ENCODE data around the gene CBX5. TPM values are rescaled to one million over a fixed set of nuclear protein-coding genes. Genes with fewer than 3 reads are reported as not detected.
"Not testable (repeated sequence)": the region's sequence is repeated elsewhere in the genome, so short reads cannot be mapped to it uniquely, and the experiment has no call there.

Gene CBX5
- total RNA-seq, 2 experiments from 2014 or later: 169 to 173 TPM

GRCh38 chr12:54287261-54288157, 7.6 kb upstream of the CBX5 start:
- Mint-ChIP-seq H3K36me3 (ENCODE audit: low read depth) (no peaks in the 10 kb centered on the region), H3K27ac (no peak overlapping the region)
- intact Hi-C loops (cut with micrococcal nuclease): no loop called here

GRCh38 chr12:54286042-54287030, 6.4 kb upstream of the CBX5 start:
- no peaks in the 10 kb centered on the region for H3K27me3 Mint-ChIP-seq (ENCODE audit: low read depth)
- H3K4me1 Mint-ChIP-seq (ENCODE audit: low read depth): peaks cover 37% of the 10 kb centered on the region
- intact Hi-C loops (cut with micrococcal nuclease): no loop called here
- no peaks in the 10 kb centered on the region for H3K36me3 Mint-ChIP-seq (ENCODE audit: low read depth)
- H3K4me3 Mint-ChIP-seq: peak overlapping the region; percentile 12
- no peaks in the 10 kb centered on the region for H3K9me3 Mint-ChIP-seq
- CTCF ChIA-PET: interaction anchor here (0.7 to 1.6 kb wide), 8 partner anchors 13 to 94 kb away, joined by 3 to 6 read pairs (median 4); no protein-coding TSS in a partner anchor
- DNase-seq: no peak
- H3K27ac Mint-ChIP-seq: peak overlapping the region; percentile 31

More at GRCh38 chr12:54287261-54288157, 7.6 kb upstream of the CBX5 start:
- H3K9me3 Mint-ChIP-seq: no peaks in the 10 kb centered on the region
- DNase-seq: no peak
- peaks cover 35% of the 10 kb centered on the region for H3K4me1 Mint-ChIP-seq (ENCODE audit: low read depth)
- no peak overlapping the region for H3K4me3 Mint-ChIP-seq
- no peaks in the 10 kb centered on the region for H3K27me3 Mint-ChIP-seq (ENCODE audit: low read depth)
- CTCF ChIA-PET: interaction anchor here (0.8 to 1.6 kb wide), 5 partner anchors 12 to 92 kb away, joined by 3 to 6 read pairs (median 4); no protein-coding TSS in a partner anchor

GRCh38 chr12:54285150-54286041, 5.5 kb upstream of the CBX5 start:
- H3K36me3 Mint-ChIP-seq (ENCODE audit: low read depth): no peaks in the 10 kb centered on the region
- no peaks in the 10 kb centered on the region for H3K27me3 Mint-ChIP-seq (ENCODE audit: low read depth)
- CTCF ChIA-PET: interaction anchor here (0.7 to 2.0 kb wide), 9 partner anchors 9 to 94 kb away, joined by 3 to 10 read pairs (median 5); no protein-coding TSS in a partner anchor
- no peaks in the 10 kb centered on the region for H3K9me3 Mint-ChIP-seq
- intact Hi-C loops (cut with micrococcal nuclease): no loop called here
- H3K4me3 Mint-ChIP-seq: peak overlapping the region; percentile 50
- peak overlapping the region; percentile 31 for H3K27ac Mint-ChIP-seq
- DNase-seq: no peak
- peaks cover 37% of the 10 kb centered on the region for H3K4me1 Mint-ChIP-seq (ENCODE audit: low read depth)

- not testable (repeated sequence) for H3K36me3 Mint-ChIP-seq (ENCODE audit: low read depth); DNase-seq; H3K9me3 Mint-ChIP-seq; H3K4me3 Mint-ChIP-seq; H3K27me3 Mint-ChIP-seq (ENCODE audit: low read depth)
- Mint-ChIP-seq H3K4me1 (ENCODE audit: low read depth) (peaks cover 37% of the 10 kb centered on the region), H3K27ac (peak overlapping the region; percentile 57)
- intact Hi-C loops (cut with micrococcal nuclease): loop anchor here (5.0 kb wide), 3 partner anchors 202 to 1077 kb away; partner anchors contain the start of genes HOXC10 and ITGB7
- CTCF ChIA-PET: interaction anchor here (1.0 to 2.0 kb wide), 5 partner anchors 10 to 72 kb away, joined by 3 to 10 read pairs (median 5); no protein-coding TSS in a partner anchor
Measured at GRCh38 chr12:54284070-54284780, 4.3 kb upstream of the CBX5 start.

GRCh38 chr12:54282949-54283593, 3.1 kb upstream of the CBX5 start:
- H3K4me3 Mint-ChIP-seq: no peak overlapping the region
- peak overlapping the region; percentile 57 for H3K27ac Mint-ChIP-seq
- no peaks in the 10 kb centered on the region for H3K27me3 Mint-ChIP-seq (ENCODE audit: low read depth)
- DNase-seq: peak; percentile 51
- no peaks in the 10 kb centered on the region for H3K36me3 Mint-ChIP-seq (ENCODE audit: low read depth)
- intact Hi-C loops (cut with micrococcal nuclease): loop anchor here (5.0 kb wide), 3 partner anchors 201 to 1076 kb away; partner anchors contain the start of genes HOXC10 and ITGB7
- H3K9me3 Mint-ChIP-seq: no peaks in the 10 kb centered on the region
- CTCF ChIA-PET: interaction anchor here (1.8 to 2.0 kb wide), 3 partner anchors 11 to 67 kb away, joined by 3 to 10 read pairs (median 5); no protein-coding TSS in a partner anchor
- H3K4me1 Mint-ChIP-seq (ENCODE audit: low read depth): peaks cover 41% of the 10 kb centered on the region

- not testable (repeated sequence) for H3K4me3 Mint-ChIP-seq; H3K36me3 Mint-ChIP-seq (ENCODE audit: low read depth); H3K27me3 Mint-ChIP-seq (ENCODE audit: low read depth); H3K27ac Mint-ChIP-seq; H3K9me3 Mint-ChIP-seq; DNase-seq
- intact Hi-C loops (cut with micrococcal nuclease): loop anchor here (2.0 to 5.0 kb wide), 5 partner anchors 67 to 1074 kb away; partner anchors contain the start of genes HOXC10, ITGB7 and PCBP2
- H3K4me1 Mint-ChIP-seq (ENCODE audit: low read depth): peaks cover 53% of the 10 kb centered on the region
- CTCF ChIA-PET: interaction anchor here (0.8 to 1.0 kb wide), 4 partner anchors 9 to 71 kb away, joined by 3 to 4 read pairs (median 3); no protein-coding TSS in a partner anchor
Measured at GRCh38 chr12:54281694-54282093, 1.8 kb upstream of the CBX5 start.

- CTCF ChIA-PET: interaction anchor here (0.8 to 1.0 kb wide), 4 partner anchors 9 to 72 kb away, joined by 3 to 4 read pairs (median 3); no protein-coding TSS in a partner anchor
- not testable (repeated sequence) for H3K27ac Mint-ChIP-seq; DNase-seq; H3K9me3 Mint-ChIP-seq; H3K4me3 Mint-ChIP-seq; H3K36me3 Mint-ChIP-seq (ENCODE audit: low read depth); H3K27me3 Mint-ChIP-seq (ENCODE audit: low read depth)
- intact Hi-C loops (cut with micrococcal nuclease): loop anchor here (2.0 to 5.0 kb wide), 5 partner anchors 66 to 1074 kb away; partner anchors contain the start of genes HOXC10, ITGB7 and PCBP2
- H3K4me1 Mint-ChIP-seq (ENCODE audit: low read depth): peaks cover 54% of the 10 kb centered on the region
Measured at GRCh38 chr12:54281261-54281638, 1.3 kb upstream of the CBX5 start.

GRCh38 chr12:54280468-54281260, 742 bp upstream of the CBX5 start, which contains the start of gene HNRNPA1:
Gene HNRNPA1 (plus strand): TSS chr12:54280726. CDS start chr12:54280808, 82 bp downstream.
- intact Hi-C loops (cut with micrococcal nuclease): loop anchor here (1.0 to 5.0 kb wide), 12 partner anchors 39 to 1073 kb away; partner anchors contain the start of genes COPZ1, GPR84, HOXC10 and ITGB7

GRCh38 chr12:54279227-54279631, 693 bp downstream of the CBX5 start:
- Mint-ChIP-seq H3K9me3 (no peaks in the 10 kb centered on the region), H3K4me3 (no peak overlapping the region), H3K36me3 (ENCODE audit: low read depth) (peaks cover 13% of the 10 kb centered on the region), H3K27me3 (ENCODE audit: low read depth) (no peaks in the 10 kb centered on the region), H3K4me1 (ENCODE audit: low read depth) (peaks cover 51% of the 10 kb centered on the region), H3K27ac (no peak overlapping the region)
- CTCF ChIA-PET: interaction anchor here (0.9 kb wide), 1 partner anchor 53 kb away, joined by 3 read pairs; no protein-coding TSS in a partner anchor
- no peak for DNase-seq
- intact Hi-C loops (cut with micrococcal nuclease): loop anchor here (1.0 kb wide), 3 partner anchors 9 to 705 kb away; partner anchors contain the start of genes SMUG1 and TESPA1

More at GRCh38 chr12:54280468-54281260, 742 bp upstream of the CBX5 start, which contains the start of gene HNRNPA1:
- peaks cover 55% of the 10 kb centered on the region for H3K4me1 Mint-ChIP-seq (ENCODE audit: low read depth)
- CTCF ChIA-PET: interaction anchor here (0.8 to 1.5 kb wide), 6 partner anchors 8 to 81 kb away, joined by 3 to 5 read pairs (median 3); no protein-coding TSS in a partner anchor
- H3K27me3 Mint-ChIP-seq (ENCODE audit: low read depth): no peaks in the 10 kb centered on the region
- DNase-seq: peak; percentile 98
- H3K27ac Mint-ChIP-seq: no peak within 1 kb of the TSS
- H3K4me3 Mint-ChIP-seq: no peak within 1 kb of the TSS
- H3K36me3 Mint-ChIP-seq (ENCODE audit: low read depth): peaks cover 6% of the 10 kb centered on the region
- H3K9me3 Mint-ChIP-seq: no peaks in the 10 kb centered on the region
